ENCODE data around the gene PRPF18.

PRPF18 gene

GRCh38 chr10:13659887-13660550 is 73.3 kb downstream of the PRPF18 start:
- Histone ChIP-seq H3K27me3 (ENCODE audit: control insufficient read depth in 5 of 5, insufficient read depth in 4 of 5, low read length in 5 of 5) (no peaks in the 10 kb centered on the region), H3K36me3 (ENCODE audit: control insufficient read depth in 5 of 5, insufficient read depth in 5 of 5, low read length in 5 of 5) (peaks cover 22 to 91% (median 75%) of the 10 kb centered on the region in 5 donors), H3K4me3 (ENCODE audit: low read depth in 1 of 5, low read length in 5 of 5) (no peak overlapping the region), H3K9me3 (ENCODE audit: control insufficient read depth in 5 of 5, low read length in 5 of 5) (no peaks in the 10 kb centered on the region), H3K9ac (ENCODE audit: low read length in 5 of 5) (peak overlapping the region in 1 of 5 donors; percentile 14), H3K4me1 (ENCODE audit: control insufficient read depth in 5 of 5, insufficient read depth in 5 of 5, low read length in 5 of 5) (peaks cover 10 to 25% (median 20%) of the 10 kb centered on the region in 5 donors), H3K27ac (ENCODE audit: low read depth, low read length) (peak overlapping the region; percentile 92)

GRCh38 chr10:13660551-13660920 is 73.8 kb downstream of the PRPF18 start:
- H3K9ac ChIP-seq (ENCODE audit: low read length in 5 of 5), result no peak overlapping the region
- peak overlapping the region; percentile 27 for H3K27ac ChIP-seq (ENCODE audit: low read depth, low read length)
- no peak overlapping the region for H3K4me3 ChIP-seq (ENCODE audit: low read depth in 1 of 5, low read length in 5 of 5)
- peaks cover 10 to 25% (median 20%) of the 10 kb centered on the region in 5 donors for H3K4me1 ChIP-seq (ENCODE audit: control insufficient read depth in 5 of 5, insufficient read depth in 5 of 5, low read length in 5 of 5)
- no peaks in the 10 kb centered on the region for H3K27me3 ChIP-seq (ENCODE audit: control insufficient read depth in 5 of 5, insufficient read depth in 4 of 5, low read length in 5 of 5)
- no peaks in the 10 kb centered on the region for H3K9me3 ChIP-seq (ENCODE audit: control insufficient read depth in 5 of 5, low read length in 5 of 5)
- peaks cover 23 to 91% (median 76%) of the 10 kb centered on the region in 5 donors for H3K36me3 ChIP-seq (ENCODE audit: control insufficient read depth in 5 of 5, insufficient read depth in 5 of 5, low read length in 5 of 5)

DNA sequence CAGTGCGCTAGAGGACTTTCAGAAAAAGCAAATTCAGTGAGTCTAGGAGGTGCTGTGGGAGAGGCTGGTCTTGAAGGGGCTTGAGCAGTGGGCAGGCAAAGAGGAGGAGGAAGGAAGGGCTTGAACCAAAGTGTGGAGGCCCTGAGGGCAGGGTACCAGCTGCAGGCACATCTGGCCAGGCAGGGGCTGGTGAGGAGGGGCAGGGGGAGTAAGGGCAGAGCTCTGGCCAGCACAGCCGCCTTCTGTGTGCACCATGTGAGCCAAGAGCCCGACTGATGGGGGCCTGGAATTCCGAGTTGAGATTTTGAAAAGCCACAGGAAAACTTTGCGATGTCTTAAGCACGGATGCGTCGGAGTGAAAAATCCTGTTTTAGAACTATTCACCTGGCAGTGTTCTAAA is 74.5 kb downstream of the PRPF18 start:
- Histone ChIP-seq H3K27me3 (ENCODE audit: control insufficient read depth in 5 of 5, insufficient read depth in 4 of 5, low read length in 5 of 5) (no peaks in the 10 kb centered on the region), H3K9me3 (ENCODE audit: control insufficient read depth in 5 of 5, low read length in 5 of 5) (no peaks in the 10 kb centered on the region), H3K4me1 (ENCODE audit: control insufficient read depth in 5 of 5, insufficient read depth in 5 of 5, low read length in 5 of 5) (peaks cover 10 to 25% (median 20%) of the 10 kb centered on the region in 5 donors), H3K36me3 (ENCODE audit: control insufficient read depth in 5 of 5, insufficient read depth in 5 of 5, low read length in 5 of 5) (peaks cover 20 to 91% (median 80%) of the 10 kb centered on the region in 5 donors), H3K4me3 (ENCODE audit: low read depth in 1 of 5, low read length in 5 of 5) (no peak overlapping the region), H3K9ac (ENCODE audit: low read length in 5 of 5) (no peak overlapping the region), H3K27ac (ENCODE audit: low read depth, low read length) (peak overlapping the region; percentile 27)

DNA sequence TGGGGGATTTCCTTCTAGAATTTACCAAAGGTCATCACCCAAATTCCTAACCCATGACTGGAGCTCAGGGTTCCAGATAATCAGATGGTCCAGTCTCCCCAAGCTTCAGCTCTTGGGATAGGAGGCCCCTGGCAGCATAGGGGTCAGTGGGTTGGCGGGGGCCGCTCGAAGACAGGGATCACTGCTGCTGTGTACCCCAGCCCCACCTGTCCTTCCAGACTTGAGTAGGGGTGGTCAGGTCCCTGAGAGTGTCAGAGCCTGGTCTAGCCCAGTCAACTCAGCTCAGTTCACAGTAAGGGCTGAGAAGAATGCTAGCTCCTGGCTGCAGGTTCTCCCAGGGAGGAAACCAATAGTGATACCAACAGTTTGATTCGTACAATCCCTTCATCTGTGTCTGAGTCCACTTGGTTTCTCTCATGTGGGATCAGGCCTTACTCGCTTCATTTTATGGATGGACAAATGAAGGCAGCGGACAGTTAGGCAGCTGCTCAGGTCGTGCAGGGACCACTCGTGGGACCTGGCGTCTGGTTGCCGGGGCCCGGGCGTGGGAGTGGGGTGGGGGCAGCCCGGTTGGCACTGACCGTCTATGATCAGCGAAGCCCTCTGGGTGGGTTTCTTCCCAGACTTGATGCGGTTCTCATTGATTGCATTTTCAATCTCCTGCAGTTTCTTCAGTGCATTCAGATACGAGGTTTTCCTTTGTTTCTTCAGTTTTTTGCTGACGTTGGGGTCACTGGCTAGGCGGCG is 78.9 kb downstream of the PRPF18 start:
- no peak overlapping the region for H3K4me3 ChIP-seq (ENCODE audit: low read depth in 1 of 5, low read length in 5 of 5)
- no peaks in the 10 kb centered on the region for H3K9me3 ChIP-seq (ENCODE audit: control insufficient read depth in 5 of 5, low read length in 5 of 5)
- no peak overlapping the region for H3K9ac ChIP-seq (ENCODE audit: low read length in 5 of 5)
- peak overlapping the region; percentile 37 for H3K27ac ChIP-seq (ENCODE audit: low read depth, low read length)
- peaks cover 0 to 14% (median 0%) of the 10 kb centered on the region in 5 donors for H3K4me1 ChIP-seq (ENCODE audit: control insufficient read depth in 5 of 5, insufficient read depth in 5 of 5, low read length in 5 of 5)
- H3K36me3 ChIP-seq (ENCODE audit: control insufficient read depth in 5 of 5, insufficient read depth in 5 of 5, low read length in 5 of 5), result peaks cover 22 to 100% (median 93%) of the 10 kb centered on the region in 5 donors
- no peaks in the 10 kb centered on the region for H3K27me3 ChIP-seq (ENCODE audit: control insufficient read depth in 5 of 5, insufficient read depth in 4 of 5, low read length in 5 of 5)

DNA sequence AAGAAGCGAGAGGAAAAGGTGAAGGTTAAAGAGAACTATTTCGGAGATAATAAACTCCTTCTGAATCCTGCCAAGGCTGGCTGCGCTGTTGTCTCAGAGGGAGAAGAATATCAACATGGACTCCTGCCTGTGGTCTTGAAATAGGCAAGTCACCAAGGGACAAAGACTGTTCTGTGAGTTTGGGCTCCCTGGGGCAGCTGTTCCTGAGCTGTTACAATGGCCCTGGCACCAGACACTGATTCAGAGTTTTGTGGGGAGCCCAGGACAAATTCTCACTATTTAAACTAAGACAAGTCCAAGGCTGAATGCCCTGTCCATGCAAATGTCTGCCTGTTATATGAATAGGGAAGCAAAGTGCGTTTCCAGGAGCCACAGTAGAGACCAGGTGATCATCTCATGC is 81.4 kb downstream of the PRPF18 start:
- Histone ChIP-seq H3K4me1 (ENCODE audit: control insufficient read depth in 5 of 5, insufficient read depth in 5 of 5, low read length in 5 of 5) (peaks cover 0 to 17% (median 0%) of the 10 kb centered on the region in 5 donors), H3K9me3 (ENCODE audit: control insufficient read depth in 5 of 5, low read length in 5 of 5) (no peaks in the 10 kb centered on the region), H3K27ac (ENCODE audit: low read depth, low read length) (peak overlapping the region; percentile 49), H3K9ac (ENCODE audit: low read length in 5 of 5) (no peak overlapping the region), H3K36me3 (ENCODE audit: control insufficient read depth in 5 of 5, insufficient read depth in 5 of 5, low read length in 5 of 5) (peaks cover 18 to 93% (median 79%) of the 10 kb centered on the region in 5 donors), H3K27me3 (ENCODE audit: control insufficient read depth in 5 of 5, insufficient read depth in 4 of 5, low read length in 5 of 5) (no peaks in the 10 kb centered on the region), H3K4me3 (ENCODE audit: low read depth in 1 of 5, low read length in 5 of 5) (no peak overlapping the region)

- no peak overlapping the region for H3K27ac ChIP-seq (ENCODE audit: low read depth, low read length)
Observed at GRCh38 chr10:13669182-13669855, 82.6 kb downstream of the PRPF18 start.

GRCh38 chr10:13669901-13670300 is 83.1 kb downstream of the PRPF18 start:
- H3K27ac ChIP-seq (ENCODE audit: low read depth, low read length), result no peak overlapping the region
- no peaks in the 10 kb centered on the region for H3K27me3 ChIP-seq (ENCODE audit: control insufficient read depth in 5 of 5, insufficient read depth in 4 of 5, low read length in 5 of 5)

More at GRCh38 chr10:13669182-13669855, 82.6 kb downstream of the PRPF18 start:
- Histone ChIP-seq H3K36me3 (ENCODE audit: control insufficient read depth in 5 of 5, insufficient read depth in 5 of 5, low read length in 5 of 5) (peaks cover 14 to 93% (median 74%) of the 10 kb centered on the region in 5 donors), H3K4me1 (ENCODE audit: control insufficient read depth in 5 of 5, insufficient read depth in 5 of 5, low read length in 5 of 5) (peaks cover 0 to 19% (median 0%) of the 10 kb centered on the region in 5 donors), H3K9me3 (ENCODE audit: control insufficient read depth in 5 of 5, low read length in 5 of 5) (no peaks in the 10 kb centered on the region), H3K9ac (ENCODE audit: low read length in 5 of 5) (no peak overlapping the region), H3K4me3 (ENCODE audit: low read depth in 1 of 5, low read length in 5 of 5) (no peak overlapping the region), H3K27me3 (ENCODE audit: control insufficient read depth in 5 of 5, insufficient read depth in 4 of 5, low read length in 5 of 5) (no peaks in the 10 kb centered on the region)

DNA sequence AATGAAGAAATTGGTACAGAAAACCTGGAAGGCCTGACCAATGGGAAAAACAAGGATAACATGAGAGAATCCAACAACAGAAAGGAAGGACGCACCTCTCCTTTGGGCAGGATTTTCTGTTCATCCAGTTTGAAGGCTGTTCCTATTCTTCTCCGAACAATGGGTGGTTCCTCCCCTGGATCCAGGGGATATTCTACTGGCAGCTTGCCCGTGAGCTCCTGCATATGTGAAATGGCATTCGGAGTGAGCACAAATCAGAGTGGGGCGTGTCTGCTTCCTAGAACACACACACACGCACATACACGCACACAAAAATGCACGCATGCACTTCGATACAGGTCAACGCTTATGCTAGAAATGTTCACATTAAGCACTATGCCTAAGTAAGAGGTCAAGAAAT is 83.5 kb downstream of the PRPF18 start:
- Histone ChIP-seq H3K9ac (ENCODE audit: low read length in 5 of 5) (no peak overlapping the region), H3K9me3 (ENCODE audit: control insufficient read depth in 5 of 5, low read length in 5 of 5) (no peaks in the 10 kb centered on the region), H3K27me3 (ENCODE audit: control insufficient read depth in 5 of 5, insufficient read depth in 4 of 5, low read length in 5 of 5) (no peaks in the 10 kb centered on the region), H3K27ac (ENCODE audit: low read depth, low read length) (no peak overlapping the region), H3K36me3 (ENCODE audit: control insufficient read depth in 5 of 5, insufficient read depth in 5 of 5, low read length in 5 of 5) (peaks cover 11 to 90% (median 73%) of the 10 kb centered on the region in 5 donors), H3K4me3 (ENCODE audit: low read depth in 1 of 5, low read length in 5 of 5) (no peak overlapping the region), H3K4me1 (ENCODE audit: control insufficient read depth in 5 of 5, insufficient read depth in 5 of 5, low read length in 5 of 5) (peaks cover 0 to 28% (median 0%) of the 10 kb centered on the region in 5 donors)

More at GRCh38 chr10:13669901-13670300, 83.1 kb downstream of the PRPF18 start:
- peaks cover 14 to 92% (median 75%) of the 10 kb centered on the region in 5 donors for H3K36me3 ChIP-seq (ENCODE audit: control insufficient read depth in 5 of 5, insufficient read depth in 5 of 5, low read length in 5 of 5)
- H3K9me3 ChIP-seq (ENCODE audit: control insufficient read depth in 5 of 5, low read length in 5 of 5), result no peaks in the 10 kb centered on the region
- no peak overlapping the region for H3K9ac ChIP-seq (ENCODE audit: low read length in 5 of 5)
- H3K4me1 ChIP-seq (ENCODE audit: control insufficient read depth in 5 of 5, insufficient read depth in 5 of 5, low read length in 5 of 5), result peaks cover 0 to 25% (median 0%) of the 10 kb centered on the region in 5 donors
- no peak overlapping the region for H3K4me3 ChIP-seq (ENCODE audit: low read depth in 1 of 5, low read length in 5 of 5)

DNA sequence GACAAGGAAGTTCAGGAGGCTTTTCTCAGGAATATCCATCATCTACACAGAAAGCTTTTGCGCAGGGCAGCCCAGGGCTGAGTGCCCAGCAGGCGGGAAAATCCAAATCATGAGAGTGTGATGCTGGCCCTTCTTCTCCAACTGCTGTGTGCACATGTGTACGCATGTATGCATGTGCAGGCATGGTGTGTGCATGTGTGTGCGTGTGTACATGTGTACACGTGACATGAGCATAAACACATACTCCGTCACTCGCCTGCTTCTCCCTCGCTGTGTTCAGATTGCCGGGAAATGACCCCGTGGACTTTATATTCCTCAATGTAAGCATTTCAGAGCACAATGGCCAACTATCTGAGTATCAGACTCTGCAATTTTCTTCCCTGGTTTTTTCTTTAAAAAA is 85.1 kb downstream of the PRPF18 start:
- H3K27ac ChIP-seq (ENCODE audit: low read depth, low read length), result no peak overlapping the region
- H3K4me1 ChIP-seq (ENCODE audit: control insufficient read depth in 5 of 5, insufficient read depth in 5 of 5, low read length in 5 of 5), result peaks cover 0 to 28% (median 0%) of the 10 kb centered on the region in 5 donors
- no peak overlapping the region for H3K9ac ChIP-seq (ENCODE audit: low read length in 5 of 5)
- H3K9me3 ChIP-seq (ENCODE audit: control insufficient read depth in 5 of 5, low read length in 5 of 5), result no peaks in the 10 kb centered on the region
- H3K4me3 ChIP-seq (ENCODE audit: low read depth in 1 of 5, low read length in 5 of 5), result no peak overlapping the region
- peaks cover 18 to 79% (median 58%) of the 10 kb centered on the region in 5 donors for H3K36me3 ChIP-seq (ENCODE audit: control insufficient read depth in 5 of 5, insufficient read depth in 5 of 5, low read length in 5 of 5)
- no peaks in the 10 kb centered on the region for H3K27me3 ChIP-seq (ENCODE audit: control insufficient read depth in 5 of 5, insufficient read depth in 4 of 5, low read length in 5 of 5)

Data from subcutaneous abdominal adipose tissue (tissue), 5 donors.